Measurements from ENCODE around the gene MGP.

DNA sequence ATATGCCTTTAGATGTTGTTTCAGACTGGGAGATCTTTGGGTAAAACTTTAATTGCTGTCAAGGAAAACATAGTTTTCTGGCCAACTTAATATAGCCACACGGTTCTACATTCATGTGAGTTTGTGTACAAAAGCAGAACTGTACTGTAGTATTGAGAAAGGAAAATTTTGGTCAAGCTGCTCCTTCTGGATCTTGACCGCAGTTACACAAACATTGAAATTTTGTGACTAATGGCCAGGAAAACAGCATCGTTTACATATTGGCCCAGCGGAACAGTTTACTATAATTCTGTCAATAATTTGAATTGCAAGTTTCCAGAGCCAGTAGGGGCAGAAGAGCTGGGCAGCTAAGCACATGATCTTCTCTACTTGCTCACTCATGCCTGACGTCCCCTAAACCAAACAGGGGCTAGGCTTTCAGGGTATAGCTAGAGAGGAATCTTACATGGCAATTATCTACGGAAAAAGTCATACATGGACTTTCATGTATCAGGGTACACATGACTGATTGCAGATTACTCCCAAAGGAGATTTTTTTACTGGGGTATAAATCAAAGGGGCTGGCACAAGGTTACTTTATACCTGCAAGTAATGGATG, 31.0 kb downstream of the MGP start:
- TF ChIP-seq CTCF (conservative IDR thresholded peaks at IDR 0.05) (no peak), ZFX (IDR thresholded peaks at IDR 0.05) (no peak)

Measured in C4-2B (cell line).